ENCODE measurements around the gene ADNP. TPM values are rescaled to one million over a fixed set of nuclear protein-coding genes. Genes with fewer than 3 reads are reported as not detected.

ADNP gene
- total and polyA plus RNA-seq, 12 donors, result 32.4 to 76.4 (median 54.0) TPM

DNA sequence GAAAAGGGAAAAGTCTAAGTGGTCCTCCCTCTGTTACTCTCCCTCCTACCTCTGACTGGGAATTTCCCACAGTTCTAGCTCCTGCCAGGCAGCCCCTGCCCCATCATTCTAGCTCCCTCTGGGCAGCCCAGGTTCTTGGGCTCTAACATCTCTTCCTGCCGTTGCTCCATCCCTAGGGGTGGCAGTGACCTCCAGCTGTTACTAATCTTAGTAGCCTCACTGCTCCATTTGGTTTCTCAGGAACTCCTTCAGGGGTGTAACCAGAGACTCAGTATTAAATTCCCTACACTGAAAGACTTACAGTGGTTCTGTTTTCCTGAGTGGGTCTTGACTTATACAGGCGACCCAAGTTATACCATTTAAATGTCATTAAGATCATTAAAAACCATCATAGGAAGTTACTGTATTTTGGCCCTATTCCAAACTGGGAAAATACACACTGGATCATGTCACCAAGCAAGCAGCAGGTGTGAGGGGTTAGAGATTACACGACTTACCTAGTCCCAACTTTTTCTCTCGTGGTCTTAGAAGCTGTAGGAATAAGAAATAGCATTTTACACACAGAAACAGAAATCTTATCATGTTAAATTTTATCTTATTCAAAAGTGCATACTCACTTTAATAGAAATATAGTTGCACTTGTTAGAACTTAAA lies 17.0 kb upstream of the ADNP start:
- Histone ChIP-seq H3K9me3 (replicated peaks in 1 of 3) (no peaks in the 10 kb centered on the region), H3K4me3 (no peak overlapping the region), H3K27ac (peak overlapping the region in 1 of 5 donors; percentile 56), H3K4me1 (replicated peaks in 1 of 2) (peaks cover 6 to 26% of the 10 kb centered on the region in 2 donors), H3K27me3 (no peaks in the 10 kb centered on the region), H3K36me3 (replicated peaks in 1 of 2) (peaks cover 0 to 74% of the 10 kb centered on the region in 2 donors)
- WGBS, 4 donors, result 77 to 83% (median 81%) methylated on average over 4 of the region's 4 CpGs
- no peak for TF ChIP-seq POLR2A (IDR thresholded peaks at IDR 0.05)
- TF ChIP-seq, protein P1, sequence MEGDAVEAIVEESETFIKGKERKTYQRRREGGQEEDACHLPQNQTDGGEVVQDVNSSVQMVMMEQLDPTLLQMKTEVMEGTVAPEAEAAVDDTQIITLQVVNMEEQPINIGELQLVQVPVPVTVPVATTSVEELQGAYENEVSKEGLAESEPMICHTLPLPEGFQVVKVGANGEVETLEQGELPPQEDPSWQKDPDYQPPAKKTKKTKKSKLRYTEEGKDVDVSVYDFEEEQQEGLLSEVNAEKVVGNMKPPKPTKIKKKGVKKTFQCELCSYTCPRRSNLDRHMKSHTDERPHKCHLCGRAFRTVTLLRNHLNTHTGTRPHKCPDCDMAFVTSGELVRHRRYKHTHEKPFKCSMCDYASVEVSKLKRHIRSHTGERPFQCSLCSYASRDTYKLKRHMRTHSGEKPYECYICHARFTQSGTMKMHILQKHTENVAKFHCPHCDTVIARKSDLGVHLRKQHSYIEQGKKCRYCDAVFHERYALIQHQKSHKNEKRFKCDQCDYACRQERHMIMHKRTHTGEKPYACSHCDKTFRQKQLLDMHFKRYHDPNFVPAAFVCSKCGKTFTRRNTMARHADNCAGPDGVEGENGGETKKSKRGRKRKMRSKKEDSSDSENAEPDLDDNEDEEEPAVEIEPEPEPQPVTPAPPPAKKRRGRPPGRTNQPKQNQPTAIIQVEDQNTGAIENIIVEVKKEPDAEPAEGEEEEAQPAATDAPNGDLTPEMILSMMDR (IDR thresholded peaks at IDR 0.05), result no peak
- intact Hi-C loops (cut with DNase I), result no loop called here
- DNase-seq, result no peak

DNA sequence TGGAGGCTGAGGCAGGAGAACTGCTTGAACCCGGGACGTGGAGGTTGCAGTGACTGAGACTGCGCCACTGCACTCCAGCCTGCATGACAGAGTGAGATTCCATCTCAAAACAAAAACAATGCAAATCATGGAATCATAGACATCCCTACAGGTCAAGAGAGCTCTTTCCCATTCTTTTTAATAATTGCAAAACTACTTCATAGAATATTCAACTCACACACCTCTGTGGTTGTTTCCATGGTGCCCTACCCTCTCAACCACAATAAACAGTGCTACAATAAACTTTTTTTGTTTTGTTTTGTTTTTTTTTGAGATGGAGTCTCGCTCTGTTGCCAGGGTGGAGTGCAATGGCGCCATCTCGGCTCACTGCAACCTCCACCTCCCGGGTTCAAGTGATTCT lies 11.8 kb upstream of the ADNP start:
- DNase-seq, result no peak
- Histone ChIP-seq H3K4me1 (replicated peaks in 1 of 2) (no peaks in the 10 kb centered on the region), H3K36me3 (replicated peaks in 1 of 2) (peaks cover 0 to 89% of the 10 kb centered on the region in 2 donors), H3K27ac (no peak overlapping the region), H3K4me3 (no peak overlapping the region), H3K9me3 (replicated peaks in 1 of 3) (no peaks in the 10 kb centered on the region), H3K27me3 (no peaks in the 10 kb centered on the region)
- WGBS, 4 donors, result 94 to 95% (median 95%) methylated on average over 7 of the region's 7 CpGs
- no peak for TF ChIP-seq POLR2A (IDR thresholded peaks at IDR 0.05)
- TF ChIP-seq, protein P1 (IDR thresholded peaks at IDR 0.05), result no peak
- intact Hi-C loops (cut with DNase I), result no loop called here

DNA sequence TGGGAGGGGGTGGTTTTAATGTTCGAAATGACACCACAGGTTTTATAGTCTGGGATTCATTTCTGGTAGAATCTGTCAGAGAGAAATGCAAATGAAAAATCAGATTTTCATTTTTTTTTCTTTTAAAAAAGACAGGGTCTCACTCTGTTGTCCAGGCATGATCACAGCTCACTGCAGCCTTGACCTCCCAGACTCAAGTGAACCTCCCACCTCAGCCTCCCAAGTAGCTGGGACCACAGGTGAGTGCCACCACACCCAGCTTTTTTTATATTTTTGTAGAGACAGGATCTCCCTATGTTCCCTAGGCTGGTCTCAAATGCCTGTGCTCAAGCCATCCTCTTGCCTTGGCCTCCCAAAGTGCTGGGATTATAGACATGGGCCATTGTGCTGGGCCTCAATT lies 2.4 kb upstream of the ADNP start:
- Histone ChIP-seq H3K27ac (no peak overlapping the region), H3K4me1 (replicated peaks in 1 of 2) (peaks cover 3 to 17% of the 10 kb centered on the region in 2 donors), H3K36me3 (replicated peaks in 1 of 2) (peaks cover 0 to 37% of the 10 kb centered on the region in 2 donors), H3K27me3 (no peaks in the 10 kb centered on the region), H3K9me3 (replicated peaks in 1 of 3) (no peaks in the 10 kb centered on the region), H3K4me3 (no peak overlapping the region)
- no peak for DNase-seq
- TF ChIP-seq POLR2A (IDR thresholded peaks at IDR 0.05), result no peak
- TF ChIP-seq, protein P1 (IDR thresholded peaks at IDR 0.05), result no peak
- intact Hi-C loops (cut with DNase I), result loop anchor here in 1 of 2 donors (10.0 kb wide), 1 partner anchor 119 kb away; no protein-coding TSS in a partner anchor
- 87 to 97% (median 94%) methylated on average over 1 of the region's 1 CpG for WGBS, 4 donors

DNA sequence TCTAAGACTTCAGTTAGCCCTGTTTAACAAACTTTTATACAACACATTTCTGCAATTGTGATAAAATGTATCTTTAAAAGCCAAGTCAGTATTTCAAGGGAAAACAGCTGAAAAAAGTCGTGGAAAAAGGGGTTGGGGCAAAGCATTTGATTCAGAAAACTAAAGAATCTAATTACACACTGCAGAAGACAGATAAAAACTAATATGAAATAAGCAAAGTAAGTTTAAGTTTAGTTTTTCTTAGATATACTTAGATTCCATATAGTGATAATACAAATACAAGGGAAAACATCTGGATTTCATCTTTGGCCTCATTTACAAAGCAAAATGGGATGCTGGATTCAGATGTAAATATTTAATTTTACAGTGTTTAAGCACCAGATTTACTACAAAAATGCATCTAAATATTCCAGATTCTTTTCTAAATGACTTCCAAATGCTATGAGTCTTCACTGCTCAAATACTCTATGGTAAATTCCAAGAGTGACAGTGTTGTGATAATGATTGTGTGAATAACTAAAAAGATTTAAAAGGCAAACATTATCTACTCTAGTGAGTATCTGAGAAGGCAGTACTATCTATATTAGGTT lies 1.5 kb upstream of the ADNP start:
- peaks cover 0 to 30% of the 10 kb centered on the region in 2 donors for H3K36me3 ChIP-seq (replicated peaks in 1 of 2)
- 57 to 77% (median 74%) methylated on average over 1 of the region's 1 CpG for WGBS, 4 donors
- TF ChIP-seq, protein P1 (IDR thresholded peaks at IDR 0.05), result no peak
- no peak for TF ChIP-seq POLR2A (IDR thresholded peaks at IDR 0.05)
- H3K4me1 ChIP-seq (replicated peaks in 1 of 2), result peaks cover 3 to 25% of the 10 kb centered on the region in 2 donors
- no peak for DNase-seq
- no peaks in the 10 kb centered on the region for H3K9me3 ChIP-seq (replicated peaks in 1 of 3)
- H3K27ac ChIP-seq, result no peak overlapping the region
- intact Hi-C loops (cut with DNase I), result loop anchor here in 1 of 2 donors (10.0 kb wide), 1 partner anchor 118 kb away; no protein-coding TSS in a partner anchor
- H3K4me3 ChIP-seq, result no peak overlapping the region
- H3K27me3 ChIP-seq, result no peaks in the 10 kb centered on the region
